Small intestine (tissue), 7 donors: Measurements from ENCODE around the gene MAP3K9. TPM values are rescaled to one million over a fixed set of nuclear protein-coding genes. Genes with fewer than 3 reads are reported as not detected.

Experiments
- DNase-seq, 2 donors: peaks; one replicate each; pipeline versions ENCODE4 v3.0.0 to v3.0.0-alpha.2; 2013
- FAIRE-seq: peaks from 2 replicates; lab custom pipeline; 2012; peaks lifted over from hg19 to GRCh38; lab: Jason Lieb, UNC
- H3K27ac ChIP-seq, 3 donors: one replicate each; pipeline ENCODE4 v1.5.1; 2013; ENCODE audit warnings: low read length in 2 of 3, mild to moderate bottlenecking in 2 of 3, control low read depth in 1 of 3, inconsistent platforms in 1 of 3, low read depth in 1 of 3, moderate library complexity in 1 of 3
- H3K27me3 ChIP-seq, 3 donors: one replicate each; pipeline ENCODE4 v1.6.1; 2013; ENCODE audit warnings: low read length in 3 of 3, inconsistent platforms in 1 of 3; ENCODE audit not compliant: control insufficient read depth in 3 of 3, insufficient read depth in 3 of 3
- H3K36me3 ChIP-seq, 3 donors: one replicate each; pipeline ENCODE4 v1.6.1; 2013; ENCODE audit warnings: low read length in 3 of 3, inconsistent platforms in 1 of 3, low read depth in 1 of 3, mild to moderate bottlenecking in 1 of 3, moderate library complexity in 1 of 3; ENCODE audit not compliant: control insufficient read depth in 3 of 3, insufficient read depth in 2 of 3
- H3K4me1 ChIP-seq, 3 donors: one replicate each; pipeline ENCODE4 v1.6.1; 2013; ENCODE audit warnings: low read length in 2 of 3, inconsistent platforms in 1 of 3, low read depth in 1 of 3, mild to moderate bottlenecking in 1 of 3, moderate library complexity in 1 of 3; ENCODE audit not compliant: control insufficient read depth in 3 of 3, insufficient read depth in 2 of 3
- H3K4me3 ChIP-seq, 3 donors: one replicate each; pipeline ENCODE4 v1.5.1; 2013; ENCODE audit warnings: low read length in 3 of 3, control low read depth in 1 of 3, inconsistent platforms in 1 of 3, low read depth in 1 of 3, mild to moderate bottlenecking in 1 of 3, moderate library complexity in 1 of 3
- H3K9me3 ChIP-seq, 2 donors: one replicate each; pipeline ENCODE4 v1.6.1; 2013; ENCODE audit warnings: low read depth in 1 of 2, low read length in 1 of 2; ENCODE audit not compliant: control insufficient read depth in 2 of 2, insufficient read depth in 1 of 2
- WGBS, 3 donors: extraction: QIAGEN DNeasy Blood & Tissue Kit; methylation state at CpG; one replicate each; pipeline ENCODE4 v1.1.7; 2013; 5-methylcytosine and 5-hydroxymethylcytosine counted together
- polyA plus RNA-seq, 4 donors: library from polyadenylated mRNA; stranded (reverse) in 3 of 4; unstranded in 1 of 4; fragments of 200-250 nt in 3 of 4; fragments of 120-200 nt in 1 of 4; gene quantifications; one replicate each; pipeline versions ENCODE4 v1.2.1 to v1.2.3, GENCODE V29; 2013
- donor health status: healthy with polysubstance abuse.
- donor health status: control.
- donor health status: control.
- donor health status: Bipolar disorder and iron deficiency.
- donor health status: healthy.

The MAP3K9 gene
- polyA plus RNA-seq, 4 donors = 0.81 to 4.5 (median 2.6) TPM

DNA sequence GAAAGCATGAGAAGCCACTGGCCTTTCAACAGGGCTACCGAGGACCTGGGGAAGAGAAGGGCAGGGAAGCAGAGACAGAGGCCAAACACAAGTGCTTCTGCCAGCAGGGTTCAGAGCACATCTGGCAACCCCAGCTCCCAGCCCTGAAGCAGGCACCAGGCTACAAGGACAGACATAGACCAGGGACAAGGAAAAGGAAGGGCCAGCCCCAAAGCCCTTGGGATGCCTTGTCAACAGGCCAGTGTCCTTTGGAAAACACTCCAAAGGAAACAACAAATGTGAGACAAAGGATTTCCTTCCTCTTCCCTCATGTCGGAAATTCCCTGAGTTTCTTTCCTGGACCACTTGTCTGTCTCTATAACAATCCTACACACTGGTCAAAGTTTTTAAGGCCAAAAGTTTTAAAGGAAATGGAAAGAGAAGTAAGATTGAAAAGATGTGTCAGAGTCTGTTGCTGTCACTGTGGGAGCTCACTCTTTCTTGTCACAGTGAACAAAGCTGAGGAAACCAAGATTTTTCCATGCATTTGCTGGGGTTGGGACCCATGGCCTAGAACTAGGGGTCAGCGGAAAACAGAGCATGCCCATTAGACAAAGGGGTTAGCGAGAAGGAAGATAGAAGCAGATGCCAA lies 108.2 kb downstream of the MAP3K9 start:
- H3K27ac ChIP-seq = no peak overlapping the region
- H3K4me3 ChIP-seq = no peak overlapping the region
- no peaks in the 10 kb centered on the region for H3K9me3 ChIP-seq
- peaks cover 0 to 2% (median 0%) of the 10 kb centered on the region in 3 donors for H3K27me3 ChIP-seq
- no peak for FAIRE-seq
- no peaks in the 10 kb centered on the region for H3K4me1 ChIP-seq
- H3K36me3 ChIP-seq = no peaks in the 10 kb centered on the region
- no peak for DNase-seq
- WGBS, 3 donors = 77 to 90% (median 82%) methylated on average over 4 of the region's 4 CpGs

DNA sequence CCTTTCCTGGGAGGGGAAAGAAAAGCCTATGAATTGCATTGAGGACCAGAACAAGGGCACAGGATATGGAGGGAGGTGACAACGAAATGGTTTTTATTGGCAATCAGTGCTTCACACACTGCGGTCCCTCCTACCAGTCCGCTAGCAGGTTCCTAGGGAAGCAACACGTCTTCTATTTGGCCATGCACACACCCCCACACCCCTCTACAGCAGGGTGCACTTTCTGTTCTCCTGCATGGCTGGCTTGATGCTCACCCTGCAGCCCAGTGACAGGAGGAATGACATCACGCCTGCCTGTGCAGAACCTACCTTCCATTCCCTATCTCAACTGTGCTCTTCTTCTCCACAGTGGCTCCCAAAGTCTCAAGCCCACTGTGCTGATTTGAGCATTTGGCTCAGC lies 109.7 kb downstream of the MAP3K9 start:
- Histone ChIP-seq H3K27ac (no peak overlapping the region), H3K27me3 (peaks cover 0 to 2% (median 0%) of the 10 kb centered on the region in 3 donors), H3K4me1 (no peaks in the 10 kb centered on the region), H3K9me3 (no peaks in the 10 kb centered on the region), H3K4me3 (no peak overlapping the region), H3K36me3 (no peaks in the 10 kb centered on the region)
- 82 to 88% (median 86%) methylated on average over 5 of the region's 5 CpGs for WGBS, 3 donors
- FAIRE-seq = no peak
- no peak for DNase-seq

DNA sequence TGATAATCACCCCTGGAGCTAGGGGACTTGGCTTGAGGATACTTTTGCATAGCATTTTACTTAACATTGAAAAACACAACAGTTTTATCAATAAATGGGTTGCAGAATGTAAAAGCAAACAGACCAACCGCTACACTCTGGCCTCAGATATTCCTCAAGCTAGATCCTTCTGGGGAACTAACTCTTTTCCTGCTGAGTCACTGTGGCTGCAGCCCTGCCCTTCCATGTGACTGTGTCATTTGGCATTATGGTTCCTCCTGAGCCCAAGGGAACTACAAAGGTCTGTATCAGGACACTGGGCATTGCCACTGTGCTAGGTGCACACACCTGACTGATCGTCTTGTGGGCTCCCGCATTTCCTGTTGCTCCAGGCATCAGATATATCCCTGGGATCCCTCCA lies 111.0 kb downstream of the MAP3K9 start:
- DNase-seq (peak; percentile 24 to 62), FAIRE-seq (no peak)
- H3K27me3 ChIP-seq = peaks cover 0 to 2% (median 0%) of the 10 kb centered on the region in 3 donors
- no peaks in the 10 kb centered on the region for H3K9me3 ChIP-seq
- H3K4me3 ChIP-seq = no peak overlapping the region
- no peaks in the 10 kb centered on the region for H3K36me3 ChIP-seq
- no peak overlapping the region for H3K27ac ChIP-seq
- H3K4me1 ChIP-seq = no peaks in the 10 kb centered on the region
- WGBS, 3 donors = 77 to 89% (median 80%) methylated on average over 3 of the region's 3 CpGs

DNA sequence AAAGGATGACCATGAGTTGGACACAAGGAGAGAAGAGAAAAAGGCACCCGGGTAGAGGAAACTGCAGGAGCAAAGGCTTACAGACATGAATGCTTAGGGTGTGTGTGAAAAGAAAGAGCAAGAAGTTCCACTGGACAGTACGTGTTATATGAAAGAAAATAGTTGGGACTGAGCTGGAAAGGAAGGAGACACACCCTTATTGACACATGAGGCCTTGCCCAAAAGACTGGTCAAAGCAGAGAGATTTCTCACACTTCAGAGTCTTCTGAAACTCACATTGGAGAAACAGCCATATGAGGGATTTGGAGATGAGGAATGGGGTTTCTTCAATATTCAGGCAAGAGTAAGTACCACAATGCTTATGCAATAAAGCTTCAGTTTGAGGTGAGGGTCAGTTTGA lies 111.6 kb downstream of the MAP3K9 start:
- WGBS, 3 donors = 44 to 69% (median 66%) methylated on average over 2 of the region's 2 CpGs
- FAIRE-seq (no peak), DNase-seq (peak in 1 of 2 donors; percentile 23)
- H3K9me3 ChIP-seq = no peaks in the 10 kb centered on the region
- H3K36me3 ChIP-seq = no peaks in the 10 kb centered on the region
- no peaks in the 10 kb centered on the region for H3K4me1 ChIP-seq
- H3K27me3 ChIP-seq = peaks cover 0 to 2% (median 0%) of the 10 kb centered on the region in 3 donors
- H3K27ac ChIP-seq = no peak overlapping the region
- no peak overlapping the region for H3K4me3 ChIP-seq

DNA sequence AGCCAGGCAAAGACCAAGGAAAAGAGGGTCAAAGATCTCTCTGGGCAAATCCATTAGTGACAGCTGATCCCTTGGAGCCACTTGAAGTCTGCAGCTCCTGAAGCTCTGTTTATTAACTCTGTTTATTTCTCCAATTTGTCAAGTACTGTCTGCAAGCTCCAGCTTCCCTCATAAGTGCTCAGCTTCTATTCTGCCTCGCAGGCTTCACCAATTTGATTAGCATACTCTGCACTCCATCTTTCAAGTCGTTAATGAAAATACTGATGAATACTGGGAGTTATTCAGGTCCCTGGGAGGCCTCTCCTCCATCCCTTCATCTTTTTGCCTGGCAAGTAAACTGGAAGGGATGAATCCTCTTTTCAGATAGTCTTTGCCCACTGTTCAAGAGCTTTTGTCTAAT lies 113.3 kb downstream of the MAP3K9 start:
- no peaks in the 10 kb centered on the region for H3K4me1 ChIP-seq
- H3K36me3 ChIP-seq = no peaks in the 10 kb centered on the region
- H3K4me3 ChIP-seq = no peak overlapping the region
- DNase-seq (no peak), FAIRE-seq (no peak)
- no peaks in the 10 kb centered on the region for H3K9me3 ChIP-seq
- H3K27ac ChIP-seq = no peak overlapping the region
- WGBS, 3 donors = 57 to 78% (median 72%) methylated on average over 2 of the region's 2 CpGs
- peaks cover 0 to 2% (median 0%) of the 10 kb centered on the region in 3 donors for H3K27me3 ChIP-seq

DNA sequence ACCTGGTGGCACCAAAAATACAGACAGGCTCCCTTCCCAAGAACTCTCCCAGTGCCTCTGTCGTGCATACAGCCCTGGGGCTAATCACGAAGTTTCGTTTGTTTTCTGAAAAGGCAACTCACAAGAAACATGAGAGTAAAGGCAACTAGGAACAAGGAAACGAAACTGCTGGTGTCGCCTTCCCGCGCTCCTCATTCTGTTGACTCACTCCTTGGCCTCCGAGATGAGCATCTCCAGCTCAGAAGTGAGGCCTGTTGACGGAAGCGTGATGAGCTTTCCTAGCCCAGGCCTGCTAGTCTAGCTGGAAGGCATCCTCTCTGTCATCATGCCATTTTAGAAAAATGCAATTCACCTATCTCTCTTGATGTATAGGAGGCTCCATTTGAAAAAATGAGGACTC lies 117.1 kb downstream of the MAP3K9 start:
- no peaks in the 10 kb centered on the region for H3K27me3 ChIP-seq
- H3K9me3 ChIP-seq = no peaks in the 10 kb centered on the region
- no peaks in the 10 kb centered on the region for H3K4me1 ChIP-seq
- H3K4me3 ChIP-seq = no peak overlapping the region
- H3K27ac ChIP-seq = no peak overlapping the region
- FAIRE-seq (no peak), DNase-seq (no peak)
- H3K36me3 ChIP-seq = no peaks in the 10 kb centered on the region
- 90 to 96% (median 93%) methylated on average over 10 of the region's 10 CpGs for WGBS, 3 donors

DNA sequence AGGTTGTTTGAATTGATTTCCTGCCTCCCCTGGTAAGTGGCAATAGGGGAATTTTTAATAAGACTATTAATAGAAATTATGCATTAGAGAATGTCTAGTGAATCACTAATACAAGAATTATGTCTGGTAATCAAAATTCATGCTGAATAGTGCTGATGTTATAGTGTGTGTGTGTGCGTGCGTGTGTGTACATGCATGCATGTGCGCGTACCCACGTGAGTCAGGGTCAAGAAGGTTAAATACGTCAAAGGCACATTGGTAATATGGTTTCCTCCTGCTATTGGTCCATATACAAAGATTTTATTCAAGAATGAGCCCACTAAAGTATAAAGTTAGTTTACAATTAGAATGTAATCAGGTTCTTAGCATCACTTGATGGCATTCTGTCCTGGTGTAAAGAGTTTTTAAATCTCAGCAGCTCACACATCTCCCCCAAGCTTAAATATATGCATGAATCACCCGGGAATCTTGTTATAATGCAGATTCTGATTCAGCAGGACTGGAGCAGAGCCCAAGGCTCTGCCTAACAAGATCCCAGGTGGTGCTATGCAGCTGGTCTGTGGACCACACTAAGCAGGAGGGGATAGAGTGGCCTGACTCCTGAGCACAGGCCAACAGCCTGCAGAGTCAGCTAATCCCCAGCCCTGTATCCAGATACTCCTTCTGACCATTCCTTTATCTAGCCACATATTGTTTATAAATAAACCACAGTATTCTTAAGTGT lies 123.7 kb downstream of the MAP3K9 start:
- no peak overlapping the region for H3K4me3 ChIP-seq
- H3K4me1 ChIP-seq = no peaks in the 10 kb centered on the region
- no peaks in the 10 kb centered on the region for H3K27me3 ChIP-seq
- H3K27ac ChIP-seq = no peak overlapping the region
- DNase-seq = no peak
- 78 to 92% (median 82%) methylated on average over 7 of the region's 7 CpGs for WGBS, 3 donors
- no peaks in the 10 kb centered on the region for H3K9me3 ChIP-seq
- H3K36me3 ChIP-seq = no peaks in the 10 kb centered on the region
- no peak for FAIRE-seq

DNA sequence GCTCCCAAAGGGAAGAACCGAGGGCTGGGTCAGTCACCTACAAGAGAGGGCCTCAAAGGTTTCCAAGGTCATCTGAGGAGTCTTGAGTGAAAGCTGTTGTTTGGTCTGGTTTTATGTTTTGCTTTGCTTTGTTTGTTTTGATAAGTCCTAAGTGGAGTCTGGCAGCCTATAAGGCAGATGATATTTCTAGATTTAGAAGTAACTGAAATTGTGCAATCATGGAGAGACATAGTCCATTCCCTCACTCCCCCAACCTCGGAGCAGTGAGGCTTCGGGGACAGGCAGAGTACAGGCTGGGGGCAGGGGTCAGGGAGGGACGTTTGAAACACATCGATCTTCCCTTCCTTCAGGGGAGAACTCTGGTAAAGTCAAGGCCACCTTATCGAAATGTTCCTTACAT lies 125.3 kb downstream of the MAP3K9 start:
- H3K27ac ChIP-seq = no peak overlapping the region
- H3K9me3 ChIP-seq = no peaks in the 10 kb centered on the region
- H3K4me3 ChIP-seq = no peak overlapping the region
- H3K36me3 ChIP-seq = no peaks in the 10 kb centered on the region
- 53 to 58% (median 56%) methylated on average over 6 of the region's 6 CpGs for WGBS, 3 donors
- H3K4me1 ChIP-seq = no peaks in the 10 kb centered on the region
- no peaks in the 10 kb centered on the region for H3K27me3 ChIP-seq
- DNase-seq = no peak
- FAIRE-seq = no peak
